CD4-positive, alpha-beta T cell treated with Interleukin-12 subunit alpha and Interleukin-12 subunit beta, for 1 hour (primary cell): ENCODE measurements around the gene FRAS1.
"Not testable (repeated sequence)": the region's sequence is repeated elsewhere in the genome, so short reads cannot be mapped to it uniquely, and the experiment has no call there.

ENCODE experiments used
- DNase-seq: peaks from one replicate; pipeline ENCODE4 v3.0.0-alpha.2; 2020

FRAS1 gene

GRCh38 chr4:78525559-78525958 lies 468.4 kb downstream of the FRAS1 start:
- no peak for DNase-seq

GRCh38 chr4:78527103-78527502 lies 470.0 kb downstream of the FRAS1 start:
- DNase-seq = no peak

- DNase-seq = no peak
These were observed 470.4 kb downstream of the FRAS1 start for GRCh38 chr4:78527555-78527954.

- DNase-seq = no peak
These were observed 471.2 kb downstream of the FRAS1 start for GRCh38 chr4:78528327-78528726.

- no peak for DNase-seq
These were observed 472.6 kb downstream of the FRAS1 start for GRCh38 chr4:78529569-78530209.

GRCh38 chr4:78532046-78532445 lies 474.9 kb downstream of the FRAS1 start:
- DNase-seq = no peak

- DNase-seq = no peak
These were observed 476.7 kb downstream of the FRAS1 start for GRCh38 chr4:78533854-78534253.

- no peak for DNase-seq
These were observed 477.3 kb downstream of the FRAS1 start for GRCh38 chr4:78534286-78534955.

- DNase-seq = no peak
These were observed 485.2 kb downstream of the FRAS1 start for GRCh38 chr4:78542373-78542772.

- DNase-seq = no peak
These were observed 486.5 kb downstream of the FRAS1 start for GRCh38 chr4:78543424-78544125.

GRCh38 chr4:78544678-78545077 lies 487.6 kb downstream of the FRAS1 start:
- no peak for DNase-seq

- no peak for DNase-seq
These were observed 488.4 kb downstream of the FRAS1 start for GRCh38 chr4:78545275-78546246.

- not testable (repeated sequence) for DNase-seq
These were observed 490.8 kb downstream of the FRAS1 start for GRCh38 chr4:78547899-78548298.

GRCh38 chr4:78548889-78549288 lies 491.8 kb downstream of the FRAS1 start:
- not testable (repeated sequence) for DNase-seq

- no peak for DNase-seq
These were observed 494.6 kb downstream of the FRAS1 start, which contains the start of gene ANXA3 for GRCh38 chr4:78551420-78552351. Gene ANXA3, plus strand, starts transcription at chr4:78551770. Its CDS starts 2,704 bp downstream, at chr4:78554474.

- DNase-seq = no peak
These were observed 495.4 kb downstream of the FRAS1 start for GRCh38 chr4:78552389-78553042.

GRCh38 chr4:78553043-78553396 lies 495.9 kb downstream of the FRAS1 start:
- no peak for DNase-seq

- DNase-seq = no peak
These were observed 496.5 kb downstream of the FRAS1 start for GRCh38 chr4:78553529-78554060.

GRCh38 chr4:78556665-78557064 lies 499.5 kb downstream of the FRAS1 start:
- DNase-seq = no peak

GRCh38 chr4:78557841-78558240 lies 500.7 kb downstream of the FRAS1 start:
- no peak for DNase-seq

- DNase-seq = no peak
These were observed 501.3 kb downstream of the FRAS1 start for GRCh38 chr4:78558410-78558809.
